K562 (cell line): Measurements from ENCODE around the gene SYK. TPM values are rescaled to one million over a fixed set of nuclear protein-coding genes. Genes with fewer than 3 reads are reported as not detected.

Experiments
- DLX4 ChIP-seq: fragments of 250-450 bp; sonication (Bioruptor Pico); IDR thresholded peaks from 2 replicates; pipeline ENCODE4 v1.6.1; 2021; ENCODE audit warnings: mild to moderate bottlenecking
- E2F5 ChIP-seq: sonication (generic); formaldehyde crosslinking; IDR thresholded peaks from 2 replicates; pipeline ENCODE4 v1.8.0; 2022; ENCODE audit warnings: mild to moderate bottlenecking, missing genetic modification reagents
- ELF1 ChIP-seq: fragments of 200-800 bp; sonication (Bioruptor generic); IDR thresholded peaks from 2 replicates; pipeline ENCODE4 v1.6.1; 2016; ENCODE audit warnings: missing genetic modification characterization, missing compliant biosample characterization
- FUS ChIP-seq: fragments of 200-400 bp; formaldehyde crosslinking; optimal IDR thresholded peaks from 2 replicates; pipeline ENCODE3; 2017; ENCODE audit warnings: low read depth, low read length
- NR2F6 ChIP-seq: fragments of 450-650 bp; formaldehyde crosslinking; IDR thresholded peaks from 2 replicates; pipeline ENCODE4 v1.4.0; 2020; ENCODE audit warnings: mild to moderate bottlenecking
- POLR3A ChIP-seq: IDR thresholded peaks from 2 replicates; pipeline ENCODE4 v1.6.1; 2011; ENCODE audit warnings: borderline replicate concordance, mild to moderate bottlenecking, moderate library complexity; ENCODE audit not compliant: insufficient read length, insufficient read depth; ENCODE audit errors: extremely low read depth
- POU5F1 ChIP-seq: fragments of 150-350 bp; IDR thresholded peaks from 2 replicates; pipeline ENCODE4 v1.6.1; 2014; ENCODE audit warnings: borderline replicate concordance, low read length, low read depth, mild to moderate bottlenecking; ENCODE audit not compliant: partially characterized antibody
- RUNX1 ChIP-seq: sonication (generic); IDR thresholded peaks from 2 replicates; pipeline ENCODE4 v1.6.1; 2016; ENCODE audit warnings: antibody characterized with exemption, low read depth
- SMAD1 ChIP-seq: fragments of 150-350 bp; IDR thresholded peaks from 2 replicates; pipeline ENCODE4 v1.6.1; 2014; ENCODE audit warnings: low read length, low read depth; ENCODE audit not compliant: partially characterized antibody
- TRIM25 ChIP-seq: fragments of 450-650 bp; IDR thresholded peaks from 2 replicates; pipeline ENCODE4 v1.7.0; 2016; ENCODE audit warnings: borderline replicate concordance
- ZBTB5 ChIP-seq: fragments of 450-650 bp; IDR thresholded peaks from 2 replicates; pipeline ENCODE4 v1.6.1; 2017; ENCODE audit warnings: antibody characterized with exemption
- ZNF12 ChIP-seq: sonication (generic); formaldehyde crosslinking; IDR thresholded peaks from 2 replicates; pipeline ENCODE4 v1.4.0; 2020; ENCODE audit warnings: mild to moderate bottlenecking, missing genetic modification reagents
- ZNF134 ChIP-seq: fragments of 250-450 bp; sonication (Bioruptor Pico); conservative IDR thresholded peaks from 2 replicates; pipeline ENCODE4 v1.4.0; 2020
- ZNF184 ChIP-seq: sonication (generic); formaldehyde crosslinking; IDR thresholded peaks from 2 replicates; pipeline ENCODE4 v1.5.0; 2020; ENCODE audit warnings: missing genetic modification reagents
- polyA plus RNA-seq, 8 experiments: library from polyadenylated mRNA; depleted of rRNA in 4 of 8; stranded (reverse) in 5 of 8; unstranded in 3 of 8; fragments of >200 nt; fragmentation: Nextera tagmentation in 2 of 8; fragmentation: Illumina TruSeq in 1 of 8; extraction: Ambion mirVana in 2 of 8; extraction: Trizol in 1 of 8; gene quantifications; 2 replicates each; pipeline versions ENCODE4 v1.2.1 to v1.2.3, GENCODE V29; 2011 to 2014; ENCODE audit warnings: inconsistent platforms in 1 of 8, missing spikeins in 1 of 8
- total RNA-seq, 7 experiments: library from RNA; depleted of rRNA in 6 of 7; stranded (reverse); fragments of >200 nt in 6 of 7; fragmentation: Illumina TruSeq in 2 of 7; extraction: Trizol in 2 of 7; gene quantifications; 2 replicates each; pipeline versions ENCODE4 v1.2.1 to v1.2.3, GENCODE V29; 2011 to 2021; ENCODE audit warnings: low replicate concordance in 1 of 7

SYK gene
- total and polyA plus RNA-seq, 9 of the 15 experiments (the other 6 are each of a cell fraction or from before 2014, with no cell fraction given), result 3.9 to 32.7 (median 16.7) TPM

GRCh38 chr9:90939351-90939750, 137.7 kb downstream of the SYK start (continued):
- TF ChIP-seq POU5F1, result no peak
- TF ChIP-seq RUNX1, result no peak
- TF ChIP-seq ZNF184 (CRISPR knock-in tag), result no peak
- no peak for TF ChIP-seq DLX4 (CRISPR knock-in tag)
- TF ChIP-seq TRIM25, result no peak
- TF ChIP-seq ZBTB5, result no peak
- TF ChIP-seq SMAD1, result no peak
- TF ChIP-seq ZNF12 (CRISPR knock-in tag), result no peak
- no peak for TF ChIP-seq NR2F6 (CRISPR knock-in tag)
- no peak for TF ChIP-seq E2F5 (CRISPR knock-in tag)
- no peak for TF ChIP-seq FUS
- no peak for TF ChIP-seq POLR3A
- no peak for TF ChIP-seq ZNF134
- TF ChIP-seq ELF1 (tag), result no peak
- TF ChIP-seq, all 486 proteins: peak for 0
